CD4-positive, alpha-beta T cell (primary cell): ENCODE measurements around the gene BPIFA3. TPM values are rescaled to one million over a fixed set of nuclear protein-coding genes. Genes with fewer than 3 reads are reported as not detected.

Experiments used
- ATAC-seq: fragments of 200-7000 bp; cut with Tn5 transposase; one replicate; pipeline ENCODE4 v1.10.0; 2022; ENCODE audit warnings: mild to moderate bottlenecking; ENCODE audit not compliant: poor library complexity
- CTCF ChIA-PET: fragments of 350-600 bp; sonication (Branson Sonifier 250); formaldehyde crosslinking; loops from one replicate; lab custom pipeline; 2021; ENCODE audit warnings: antibody characterized with exemption, inconsistent platforms; lab: Charles Lee
- POLR2A ChIA-PET: fragments of 350-600 bp; sonication (Branson Sonifier 250); formaldehyde crosslinking; loops from one replicate; lab custom pipeline; 2021; ENCODE audit warnings: antibody characterized with exemption, inconsistent platforms; lab: Charles Lee
- DNase-seq, 14 experiments: peaks; one replicate each; pipeline ENCODE4 v3.0.0-alpha.2; 2013 to 2020; ENCODE audit warnings: mixed read lengths in 2 of 14
- H3K27ac ChIP-seq, 2 donors: one replicate each; pipeline versions ENCODE4 v1.5.1 to v1.7.0; 2013; ENCODE audit warnings: low read length in 2 of 2, low read depth in 1 of 2, mild to moderate bottlenecking in 1 of 2
- H3K27me3 ChIP-seq, 2 experiments: 1 replicate in 1 of 2; 2 replicates in 1 of 2; pipeline versions ENCODE4 v1.6.1 to v1.7.0; 2013; ENCODE audit warnings: low read length in 2 of 2, control low read depth in 1 of 2, mild to moderate bottlenecking in 1 of 2, moderate library complexity in 1 of 2; ENCODE audit not compliant: insufficient read depth in 2 of 2, control insufficient read depth in 1 of 2
- H3K36me3 ChIP-seq: one replicate; pipeline ENCODE4 v1.6.1; 2013; ENCODE audit warnings: low read length, control low read depth; ENCODE audit not compliant: insufficient read depth
- H3K4me1 ChIP-seq: one replicate; pipeline ENCODE4 v1.6.1; 2013; ENCODE audit warnings: low read length, control low read depth; ENCODE audit not compliant: insufficient read depth
- H3K4me3 ChIP-seq: one replicate; pipeline ENCODE4 v1.5.1; 2013; ENCODE audit warnings: mild to moderate bottlenecking, low read length, moderate library complexity
- H3K9me3 ChIP-seq, 2 experiments: 1 replicate in 1 of 2; 2 replicates in 1 of 2; pipeline versions ENCODE4 v1.6.1 to v1.7.0; 2013; ENCODE audit warnings: low read length in 2 of 2, mild to moderate bottlenecking in 2 of 2, control low read depth in 1 of 2, moderate library complexity in 1 of 2; ENCODE audit not compliant: control insufficient read depth in 1 of 2, insufficient read depth in 1 of 2
- H3K27ac Mint-ChIP-seq: one replicate; pipeline ENCODE4 v1.8.0; 2020; ENCODE audit warnings: mixed read lengths
- H3K27me3 Mint-ChIP-seq: one replicate; pipeline ENCODE4 v1.8.0; 2021; ENCODE audit warnings: mixed read lengths
- H3K36me3 Mint-ChIP-seq: one replicate; pipeline ENCODE4 v1.8.0; 2021; ENCODE audit warnings: low read depth, mixed read lengths
- H3K4me1 Mint-ChIP-seq: one replicate; pipeline ENCODE4 v1.8.0; 2021; ENCODE audit warnings: low read depth, mixed read lengths
- H3K4me3 Mint-ChIP-seq: one replicate; pipeline ENCODE4 v1.8.0; 2020; ENCODE audit warnings: mild to moderate bottlenecking, mixed read lengths
- H3K9me3 Mint-ChIP-seq: one replicate; pipeline ENCODE4 v1.8.0; 2020; ENCODE audit warnings: mixed read lengths
- intact Hi-C, 2 experiments: fragments of 100-400 bp; cut with DNase I in 1 of 2; cut with micrococcal nuclease in 1 of 2; formaldehyde crosslinking; loops; one replicate each; pipeline versions ENCODE4 v1.15.1 to v1.9.0; 2023 to 2025; cut with DNase I, micrococcal nuclease
- total RNA-seq, 174 experiments: library from RNA in 2 of 174; stranded (reverse) in 2 of 174; gene quantifications; one replicate each; pipeline ENCODE4 v1.2.3 and lab custom pipeline; 2021 to 2026
- TF ChIP-seq, protein P1 (sequence below): fragments of 200-600 bp; IDR thresholded peaks from one replicate; pipeline ENCODE4 v1.8.0; 2022; ENCODE audit warnings: antibody characterized with exemption, mild to moderate bottlenecking

Gene BPIFA3
- total RNA-seq, 2 experiments from 2014 or later = not detected

DNA sequence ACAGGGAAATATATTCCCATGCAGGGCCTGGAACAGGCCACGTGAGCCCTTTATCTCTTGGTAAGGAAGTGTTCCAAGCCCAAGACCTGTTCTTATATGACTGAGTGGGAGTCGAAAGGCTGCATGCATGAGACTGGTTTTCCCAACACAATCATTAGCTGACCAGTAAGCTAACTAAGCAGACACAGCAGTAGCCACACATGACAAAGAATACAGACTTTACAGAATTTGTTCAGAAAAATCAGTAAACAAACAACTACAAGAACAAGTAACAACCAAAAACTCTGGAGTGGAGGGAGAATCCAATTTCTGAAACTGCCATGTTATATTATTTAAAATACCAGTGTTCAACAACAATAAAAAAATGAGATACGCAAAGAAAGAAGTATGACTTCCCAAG is 35.3 kb downstream of the BPIFA3 start:
- CTCF ChIA-PET = no interaction called here

DNA sequence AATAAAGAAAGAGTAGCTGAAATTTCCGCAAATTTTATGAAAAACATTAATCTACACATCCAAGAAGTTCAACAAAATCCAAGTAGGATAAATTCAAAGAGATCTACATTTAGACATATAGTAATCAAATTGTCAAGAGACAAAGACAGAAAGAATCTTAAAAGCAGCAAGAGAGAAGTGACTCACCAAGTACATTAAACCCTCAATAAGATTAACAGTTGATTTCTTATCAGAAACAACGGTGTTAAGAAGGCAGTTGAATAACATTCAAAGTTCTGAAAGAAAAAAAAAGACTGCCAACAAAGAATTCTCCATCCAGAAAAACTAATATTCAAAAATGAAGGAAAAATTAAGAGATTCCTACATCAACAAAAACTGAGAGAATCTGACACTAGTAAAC is 37.9 kb downstream of the BPIFA3 start:
- H3K27me3 ChIP-seq = no peaks in the 10 kb centered on the region
- Mint-ChIP-seq H3K36me3 (no peaks in the 10 kb centered on the region), H3K9me3 (no peaks in the 10 kb centered on the region), H3K27me3 (peaks cover 33% of the 10 kb centered on the region), H3K27ac (no peak overlapping the region), H3K4me3 (no peak overlapping the region), H3K4me1 (no peaks in the 10 kb centered on the region)
- POLR2A ChIA-PET = no interaction called here
- no peaks in the 10 kb centered on the region for H3K36me3 ChIP-seq
- H3K4me3 ChIP-seq = no peak overlapping the region
- H3K9me3 ChIP-seq = peaks cover 0 to 4% of the 10 kb centered on the region in 2 experiments
- TF ChIP-seq, protein P1, sequence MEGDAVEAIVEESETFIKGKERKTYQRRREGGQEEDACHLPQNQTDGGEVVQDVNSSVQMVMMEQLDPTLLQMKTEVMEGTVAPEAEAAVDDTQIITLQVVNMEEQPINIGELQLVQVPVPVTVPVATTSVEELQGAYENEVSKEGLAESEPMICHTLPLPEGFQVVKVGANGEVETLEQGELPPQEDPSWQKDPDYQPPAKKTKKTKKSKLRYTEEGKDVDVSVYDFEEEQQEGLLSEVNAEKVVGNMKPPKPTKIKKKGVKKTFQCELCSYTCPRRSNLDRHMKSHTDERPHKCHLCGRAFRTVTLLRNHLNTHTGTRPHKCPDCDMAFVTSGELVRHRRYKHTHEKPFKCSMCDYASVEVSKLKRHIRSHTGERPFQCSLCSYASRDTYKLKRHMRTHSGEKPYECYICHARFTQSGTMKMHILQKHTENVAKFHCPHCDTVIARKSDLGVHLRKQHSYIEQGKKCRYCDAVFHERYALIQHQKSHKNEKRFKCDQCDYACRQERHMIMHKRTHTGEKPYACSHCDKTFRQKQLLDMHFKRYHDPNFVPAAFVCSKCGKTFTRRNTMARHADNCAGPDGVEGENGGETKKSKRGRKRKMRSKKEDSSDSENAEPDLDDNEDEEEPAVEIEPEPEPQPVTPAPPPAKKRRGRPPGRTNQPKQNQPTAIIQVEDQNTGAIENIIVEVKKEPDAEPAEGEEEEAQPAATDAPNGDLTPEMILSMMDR = no peak
- CTCF ChIA-PET = no interaction called here
- intact Hi-C loops = no loop called here
- ATAC-seq (no peak), DNase-seq (no peak)
- H3K27ac ChIP-seq = no peak overlapping the region
- H3K4me1 ChIP-seq = no peaks in the 10 kb centered on the region

More for the DNA sequence above, 35.3 kb downstream of the BPIFA3 start:
- Mint-ChIP-seq H3K36me3 (no peaks in the 10 kb centered on the region), H3K4me1 (no peaks in the 10 kb centered on the region), H3K27me3 (peaks cover 22% of the 10 kb centered on the region), H3K27ac (no peak overlapping the region), H3K9me3 (no peaks in the 10 kb centered on the region), H3K4me3 (no peak overlapping the region)
- intact Hi-C loops = no loop called here
- POLR2A ChIA-PET = no interaction called here
- no peak for DNase-seq
- Histone ChIP-seq H3K9me3 (peaks cover 0 to 4% of the 10 kb centered on the region in 2 experiments), H3K36me3 (no peaks in the 10 kb centered on the region), H3K4me3 (no peak overlapping the region), H3K27ac (no peak overlapping the region), H3K4me1 (no peaks in the 10 kb centered on the region), H3K27me3 (no peaks in the 10 kb centered on the region)
- TF ChIP-seq, protein P1 = no peak
- no peak for ATAC-seq

DNA sequence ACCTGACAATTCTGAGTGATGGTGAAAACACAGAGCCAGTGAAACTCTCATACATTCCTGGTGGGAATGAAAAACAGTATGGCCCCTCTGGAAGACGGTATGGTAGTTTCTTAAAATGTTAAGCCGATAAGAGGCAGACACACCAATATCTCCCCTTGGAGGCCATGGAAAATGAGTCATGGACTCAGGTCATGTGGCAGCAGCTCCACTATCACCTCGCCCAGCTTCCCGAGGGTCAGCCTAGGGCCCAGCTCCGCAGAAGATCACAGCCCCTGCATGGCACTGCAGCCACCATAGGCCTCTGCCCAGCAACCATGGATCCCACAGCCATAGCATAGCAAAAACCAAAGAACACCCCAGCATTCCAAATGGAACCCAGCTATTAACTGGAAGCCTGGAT is 40.1 kb downstream of the BPIFA3 start:
- intact Hi-C loops = no loop called here
- H3K27ac Mint-ChIP-seq = no peak overlapping the region
- H3K4me3 Mint-ChIP-seq = no peak overlapping the region
- no peaks in the 10 kb centered on the region for H3K36me3 Mint-ChIP-seq
- H3K9me3 ChIP-seq = peaks cover 0 to 8% of the 10 kb centered on the region in 2 experiments
- H3K9me3 Mint-ChIP-seq = no peaks in the 10 kb centered on the region
- no peaks in the 10 kb centered on the region for H3K27me3 ChIP-seq
- no peak overlapping the region for H3K4me3 ChIP-seq
- no peaks in the 10 kb centered on the region for H3K36me3 ChIP-seq
- POLR2A ChIA-PET = no interaction called here
- H3K4me1 Mint-ChIP-seq = no peaks in the 10 kb centered on the region
- H3K4me1 ChIP-seq = no peaks in the 10 kb centered on the region
- no peak overlapping the region for H3K27ac ChIP-seq
- TF ChIP-seq, protein P1 = no peak
- DNase-seq = no peak
- no peak for ATAC-seq
- peaks cover 48% of the 10 kb centered on the region for H3K27me3 Mint-ChIP-seq
- CTCF ChIA-PET = interaction anchor here (0.6 kb wide), 2 partner anchors 467 to 892 kb away, joined by 3 to 4 read pairs; no protein-coding TSS in a partner anchor
